GM19193 (cell line): Measurements from ENCODE around the gene WNT6.

Experiments
- POLR2A ChIP-seq: IDR thresholded peaks from 4 replicates; pipeline ENCODE4 v1.6.1; 2011; ENCODE audit not compliant: insufficient read depth, insufficient read length; ENCODE audit errors: extremely low read depth

Gene WNT6

GRCh38 chr2:218865999-218866398 lies 6.4 kb downstream of the WNT6 start:
- no peak for TF ChIP-seq POLR2A

- TF ChIP-seq POLR2A, result no peak
Measured at GRCh38 chr2:218867900-218868299, 8.3 kb downstream of the WNT6 start.

GRCh38 chr2:218869064-218869463 lies 9.5 kb downstream of the WNT6 start:
- no peak for TF ChIP-seq POLR2A

- TF ChIP-seq POLR2A, result no peak
Measured at GRCh38 chr2:218870984-218871344, 11.4 kb downstream of the WNT6 start.

GRCh38 chr2:218871345-218872302 lies 12.0 kb downstream of the WNT6 start:
- no peak for TF ChIP-seq POLR2A

GRCh38 chr2:218872645-218873358 lies 13.2 kb downstream of the WNT6 start:
- TF ChIP-seq POLR2A, result no peak

GRCh38 chr2:218873359-218874194 lies 14.0 kb downstream of the WNT6 start:
- no peak for TF ChIP-seq POLR2A

- TF ChIP-seq POLR2A, result no peak
Measured at GRCh38 chr2:218875692-218876246, 16.2 kb downstream of the WNT6 start.

GRCh38 chr2:218876562-218877219 lies 17.1 kb downstream of the WNT6 start:
- TF ChIP-seq POLR2A, result no peak

- no peak for TF ChIP-seq POLR2A
Measured at GRCh38 chr2:218877331-218877730, 17.7 kb downstream of the WNT6 start.

GRCh38 chr2:218877891-218878290 lies 18.3 kb downstream of the WNT6 start:
- TF ChIP-seq POLR2A, result no peak

- TF ChIP-seq POLR2A, result no peak
Measured at GRCh38 chr2:218878486-218878885, 18.9 kb downstream of the WNT6 start.

- no peak for TF ChIP-seq POLR2A
Measured at GRCh38 chr2:218878926-218879761, 19.5 kb downstream of the WNT6 start.

GRCh38 chr2:218879776-218880101 lies 20.1 kb downstream of the WNT6 start:
- TF ChIP-seq POLR2A, result no peak
